ENCODE measurements around the gene NTHL1.

The NTHL1 gene

DNA sequence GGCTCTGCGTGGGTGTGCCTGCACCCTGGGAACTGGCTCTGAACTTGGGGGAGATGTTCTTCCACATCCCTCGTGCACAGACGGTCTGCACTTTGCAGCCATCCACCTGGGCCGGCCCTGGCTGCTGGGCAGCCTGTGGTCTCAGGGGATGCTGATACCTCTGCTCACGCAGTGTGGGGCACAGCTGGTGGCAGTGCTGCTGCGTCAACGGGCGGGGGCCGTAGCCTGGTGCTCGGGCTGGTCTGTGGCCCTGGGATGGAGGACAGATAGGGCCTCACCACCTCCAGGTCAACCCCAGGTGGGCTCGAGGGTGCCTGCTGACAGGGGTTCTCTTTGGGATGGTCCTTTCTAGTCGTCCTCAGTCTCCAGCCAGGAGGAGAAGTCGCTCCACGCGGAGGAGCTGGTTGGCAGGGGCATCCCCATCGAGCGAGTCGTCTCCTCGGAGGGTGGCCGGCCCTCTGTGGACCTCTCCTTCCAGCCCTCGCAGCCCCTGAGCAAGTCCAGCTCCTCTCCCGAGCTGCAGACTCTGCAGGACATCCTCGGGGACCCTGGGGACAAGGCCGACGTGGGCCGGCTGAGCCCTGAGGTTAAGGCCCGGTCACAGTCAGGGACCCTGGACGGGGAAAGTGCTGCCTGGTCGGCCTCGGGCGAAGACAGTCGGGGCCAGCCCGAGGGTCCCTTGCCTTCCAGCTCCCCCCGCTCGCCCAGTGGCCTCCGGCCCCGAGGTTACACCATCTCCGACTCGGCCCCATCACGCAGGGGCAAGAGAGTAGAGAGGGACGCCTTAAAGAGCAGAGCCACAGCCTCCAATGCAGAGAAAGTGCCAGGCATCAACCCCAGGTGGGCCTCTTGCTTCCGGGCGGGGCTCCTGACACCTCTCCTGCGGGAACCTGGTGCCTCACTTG is 36.5 kb upstream of the NTHL1 start:
- TF ChIP-seq, protein P1, sequence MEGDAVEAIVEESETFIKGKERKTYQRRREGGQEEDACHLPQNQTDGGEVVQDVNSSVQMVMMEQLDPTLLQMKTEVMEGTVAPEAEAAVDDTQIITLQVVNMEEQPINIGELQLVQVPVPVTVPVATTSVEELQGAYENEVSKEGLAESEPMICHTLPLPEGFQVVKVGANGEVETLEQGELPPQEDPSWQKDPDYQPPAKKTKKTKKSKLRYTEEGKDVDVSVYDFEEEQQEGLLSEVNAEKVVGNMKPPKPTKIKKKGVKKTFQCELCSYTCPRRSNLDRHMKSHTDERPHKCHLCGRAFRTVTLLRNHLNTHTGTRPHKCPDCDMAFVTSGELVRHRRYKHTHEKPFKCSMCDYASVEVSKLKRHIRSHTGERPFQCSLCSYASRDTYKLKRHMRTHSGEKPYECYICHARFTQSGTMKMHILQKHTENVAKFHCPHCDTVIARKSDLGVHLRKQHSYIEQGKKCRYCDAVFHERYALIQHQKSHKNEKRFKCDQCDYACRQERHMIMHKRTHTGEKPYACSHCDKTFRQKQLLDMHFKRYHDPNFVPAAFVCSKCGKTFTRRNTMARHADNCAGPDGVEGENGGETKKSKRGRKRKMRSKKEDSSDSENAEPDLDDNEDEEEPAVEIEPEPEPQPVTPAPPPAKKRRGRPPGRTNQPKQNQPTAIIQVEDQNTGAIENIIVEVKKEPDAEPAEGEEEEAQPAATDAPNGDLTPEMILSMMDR (conservative IDR thresholded peaks at IDR 0.05; ENCODE audit: control insufficient read depth, insufficient read depth, low read depth, low read length) = no peak
- no peak for DNase-seq (ENCODE audit: low read depth)

GRCh38 chr16:2083409-2083808 is 35.8 kb upstream of the NTHL1 start:
- no peak for DNase-seq (ENCODE audit: low read depth)
- TF ChIP-seq, protein P1 (conservative IDR thresholded peaks at IDR 0.05; ENCODE audit: control insufficient read depth, insufficient read depth, low read depth, low read length) = no peak
- H3K4me3 ChIP-seq (ENCODE audit: control insufficient read depth, low read depth, low read length) = no peak overlapping the region

More for the DNA sequence above, 36.5 kb upstream of the NTHL1 start:
- no peak overlapping the region for H3K4me3 ChIP-seq (ENCODE audit: control insufficient read depth, low read depth, low read length)

GRCh38 chr16:2082983-2083364 is 35.3 kb upstream of the NTHL1 start:
- no peak for DNase-seq (ENCODE audit: low read depth)
- no peak overlapping the region for H3K4me3 ChIP-seq (ENCODE audit: control insufficient read depth, low read depth, low read length)

DNA sequence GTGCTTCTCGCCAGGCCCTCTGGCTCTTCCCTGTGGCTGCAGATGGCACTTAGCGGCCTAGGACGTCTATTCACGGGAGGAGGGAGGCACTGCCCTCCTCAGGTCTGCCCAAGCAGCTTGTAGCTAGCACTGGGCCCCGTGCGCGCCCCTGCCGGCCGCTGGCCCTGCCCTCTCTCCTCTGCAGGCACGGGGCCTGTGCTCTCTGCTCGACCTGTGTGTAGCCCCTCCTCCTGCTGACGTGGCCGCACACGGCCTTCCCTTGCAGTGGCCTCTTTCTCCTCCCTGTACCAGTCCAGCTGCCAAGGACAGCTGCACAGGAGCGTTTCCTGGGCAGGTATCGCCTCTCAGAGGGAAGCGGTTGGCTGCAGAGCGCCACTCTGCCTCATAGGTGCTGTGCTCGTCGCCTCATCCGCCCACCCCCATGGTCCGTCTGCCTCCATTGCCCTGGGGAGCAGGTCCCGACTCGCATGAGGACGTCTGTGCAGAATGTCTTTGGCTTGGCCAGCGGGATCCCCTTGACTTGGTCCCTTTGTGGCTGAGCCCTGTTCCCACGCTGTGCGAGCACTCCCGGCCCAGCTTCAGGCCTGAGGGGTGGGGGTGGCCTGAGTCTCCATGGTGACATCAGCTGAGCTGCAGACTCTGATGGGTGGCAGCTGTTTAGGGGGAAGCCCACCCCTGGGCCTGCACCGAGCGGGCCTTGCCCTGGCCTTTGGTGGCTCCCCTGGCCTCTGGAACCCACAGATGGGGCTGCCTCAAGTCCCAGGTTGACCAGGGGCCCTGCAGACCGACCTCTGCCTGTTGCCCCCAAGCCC is 34.7 kb upstream of the NTHL1 start:
- TF ChIP-seq, protein P1 (conservative IDR thresholded peaks at IDR 0.05; ENCODE audit: control insufficient read depth, insufficient read depth, low read depth, low read length) = no peak
- DNase-seq (ENCODE audit: low read depth) = peak; percentile 37
- H3K4me3 ChIP-seq (ENCODE audit: control insufficient read depth, low read depth, low read length) = no peak overlapping the region

More at GRCh38 chr16:2082983-2083364, 35.3 kb upstream of the NTHL1 start:
- TF ChIP-seq, protein P1 (conservative IDR thresholded peaks at IDR 0.05; ENCODE audit: control insufficient read depth, insufficient read depth, low read depth, low read length) = no peak

GRCh38 chr16:2081201-2082084 is 33.8 kb upstream of the NTHL1 start:
- no peak for DNase-seq (ENCODE audit: low read depth)
- TF ChIP-seq, protein P1 (conservative IDR thresholded peaks at IDR 0.05; ENCODE audit: control insufficient read depth, insufficient read depth, low read depth, low read length) = no peak

DNA sequence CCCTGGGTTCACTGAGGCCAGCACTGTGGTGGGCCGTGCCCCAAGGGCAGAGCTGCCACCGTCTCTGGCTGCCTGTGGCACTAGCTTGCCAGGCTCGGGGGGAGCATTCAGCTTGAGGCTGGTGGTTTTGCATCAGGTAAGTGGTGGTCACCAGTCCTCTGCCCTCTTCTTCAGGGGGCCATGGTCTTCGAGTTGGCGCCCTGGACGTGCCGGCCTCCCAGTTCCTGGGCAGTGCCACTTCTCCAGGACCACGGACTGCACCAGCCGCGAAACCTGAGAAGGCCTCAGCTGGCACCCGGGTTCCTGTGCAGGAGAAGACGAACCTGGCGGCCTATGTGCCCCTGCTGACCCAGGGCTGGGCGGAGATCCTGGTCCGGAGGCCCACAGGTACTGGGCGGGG is 32.4 kb upstream of the NTHL1 start:
- no peak for DNase-seq (ENCODE audit: low read depth)
- no peak overlapping the region for H3K4me3 ChIP-seq (ENCODE audit: control insufficient read depth, low read depth, low read length)
- TF ChIP-seq, protein P1 (conservative IDR thresholded peaks at IDR 0.05; ENCODE audit: control insufficient read depth, insufficient read depth, low read depth, low read length) = no peak

More at GRCh38 chr16:2081201-2082084, 33.8 kb upstream of the NTHL1 start:
- H3K4me3 ChIP-seq (ENCODE audit: control insufficient read depth, low read depth, low read length) = no peak overlapping the region
